ENCODE data around the gene MKRN2. TPM values are rescaled to one million over a fixed set of nuclear protein-coding genes. Genes with fewer than 3 reads are reported as not detected.

The MKRN2 gene, protein sequence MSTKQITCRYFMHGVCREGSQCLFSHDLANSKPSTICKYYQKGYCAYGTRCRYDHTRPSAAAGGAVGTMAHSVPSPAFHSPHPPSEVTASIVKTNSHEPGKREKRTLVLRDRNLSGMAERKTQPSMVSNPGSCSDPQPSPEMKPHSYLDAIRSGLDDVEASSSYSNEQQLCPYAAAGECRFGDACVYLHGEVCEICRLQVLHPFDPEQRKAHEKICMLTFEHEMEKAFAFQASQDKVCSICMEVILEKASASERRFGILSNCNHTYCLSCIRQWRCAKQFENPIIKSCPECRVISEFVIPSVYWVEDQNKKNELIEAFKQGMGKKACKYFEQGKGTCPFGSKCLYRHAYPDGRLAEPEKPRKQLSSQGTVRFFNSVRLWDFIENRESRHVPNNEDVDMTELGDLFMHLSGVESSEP
- total RNA-seq = 10 to 100 TPM; 37.8 to 53.6 (median 40.7) TPM

DNA sequence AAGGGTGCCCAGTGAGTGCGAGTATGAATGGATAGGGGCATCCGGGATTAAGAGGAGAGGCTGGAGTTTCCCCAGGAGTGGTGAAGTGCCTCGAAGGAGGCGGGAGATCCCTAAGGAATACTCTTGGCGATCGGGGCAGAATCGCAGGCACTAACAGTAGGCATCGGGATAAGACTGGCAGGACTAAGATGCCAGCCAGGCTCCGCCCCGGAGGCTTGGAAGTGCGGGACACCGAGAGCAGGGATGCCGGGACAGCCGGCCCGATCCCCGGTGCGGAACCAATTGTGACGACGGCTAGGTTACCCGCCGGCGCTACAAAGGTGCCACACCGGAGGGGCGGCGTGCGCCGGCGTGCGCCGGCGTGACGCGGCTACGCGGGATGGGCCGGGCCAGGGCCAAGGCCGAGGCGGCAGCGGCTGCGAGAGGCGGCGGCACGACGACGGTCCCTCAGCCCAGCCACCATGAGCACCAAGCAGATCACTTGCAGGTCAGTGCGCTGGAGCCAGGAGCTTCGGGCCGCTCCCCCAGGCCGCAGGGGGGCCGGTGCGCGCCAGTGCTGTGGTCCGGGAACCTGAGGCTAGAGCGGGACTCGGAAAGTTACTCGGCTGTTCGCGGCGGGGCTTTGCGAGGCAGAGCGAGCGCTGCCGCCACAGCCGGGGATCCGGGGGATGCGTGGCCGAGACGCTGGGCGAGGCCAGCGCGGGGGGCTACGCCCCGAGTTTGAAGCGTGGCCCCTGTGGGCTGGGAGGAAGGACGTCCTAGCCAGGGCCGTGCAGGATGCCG, at the start of gene MKRN2:
Gene MKRN2, plus strand, starts transcription at position 398 of the 783 bp plus-strand sequence. Its CDS starts 64 bp downstream, at position 462.
- TF ChIP-seq POLR2A (IDR thresholded peaks at IDR 0.05) = peak; percentile 95 to 98
- TF ChIP-seq, protein P1, sequence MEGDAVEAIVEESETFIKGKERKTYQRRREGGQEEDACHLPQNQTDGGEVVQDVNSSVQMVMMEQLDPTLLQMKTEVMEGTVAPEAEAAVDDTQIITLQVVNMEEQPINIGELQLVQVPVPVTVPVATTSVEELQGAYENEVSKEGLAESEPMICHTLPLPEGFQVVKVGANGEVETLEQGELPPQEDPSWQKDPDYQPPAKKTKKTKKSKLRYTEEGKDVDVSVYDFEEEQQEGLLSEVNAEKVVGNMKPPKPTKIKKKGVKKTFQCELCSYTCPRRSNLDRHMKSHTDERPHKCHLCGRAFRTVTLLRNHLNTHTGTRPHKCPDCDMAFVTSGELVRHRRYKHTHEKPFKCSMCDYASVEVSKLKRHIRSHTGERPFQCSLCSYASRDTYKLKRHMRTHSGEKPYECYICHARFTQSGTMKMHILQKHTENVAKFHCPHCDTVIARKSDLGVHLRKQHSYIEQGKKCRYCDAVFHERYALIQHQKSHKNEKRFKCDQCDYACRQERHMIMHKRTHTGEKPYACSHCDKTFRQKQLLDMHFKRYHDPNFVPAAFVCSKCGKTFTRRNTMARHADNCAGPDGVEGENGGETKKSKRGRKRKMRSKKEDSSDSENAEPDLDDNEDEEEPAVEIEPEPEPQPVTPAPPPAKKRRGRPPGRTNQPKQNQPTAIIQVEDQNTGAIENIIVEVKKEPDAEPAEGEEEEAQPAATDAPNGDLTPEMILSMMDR (IDR thresholded peaks at IDR 0.05) = peak in 1 of 6 experiments; percentile 17
- WGBS, 2 donors = 0 to 1% methylated on average over 15 to 28 of the region's 77 CpGs

DNA sequence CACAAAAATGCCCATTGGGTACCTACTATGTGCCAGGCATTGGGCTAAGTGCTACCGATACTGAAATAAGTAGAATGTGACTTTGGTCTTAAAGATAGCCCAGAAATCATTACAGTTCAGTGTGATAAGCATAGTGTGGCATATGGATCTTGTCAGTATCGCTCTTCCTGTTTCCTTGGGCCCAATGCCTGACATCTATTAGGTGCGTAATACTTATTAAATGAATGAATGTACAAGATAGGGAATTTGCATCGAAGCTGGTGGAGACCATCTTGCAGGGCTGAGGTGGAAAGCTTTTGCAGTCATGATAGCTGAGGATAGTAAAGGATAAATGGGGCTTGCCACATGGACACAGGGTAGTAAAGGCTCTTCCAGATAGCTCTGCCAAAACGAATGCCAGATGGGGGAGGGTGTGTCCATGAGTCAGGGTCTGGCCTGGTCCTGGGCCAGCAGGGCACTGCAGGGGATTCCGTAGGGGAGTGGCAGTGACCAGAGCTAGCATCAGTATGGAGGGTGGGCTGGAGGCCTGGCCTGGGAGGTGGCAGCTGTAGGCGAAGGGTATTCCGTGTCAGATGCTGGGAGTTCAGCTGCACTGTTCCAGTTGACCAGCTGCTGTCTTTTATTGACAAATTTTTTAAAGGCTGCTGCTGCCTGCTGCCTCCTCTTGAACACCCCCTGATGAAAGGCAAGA, 49.2 kb upstream of the MKRN2 start:
- WGBS, 2 donors = 92 to 95% methylated on average over 8 of the region's 8 CpGs
- DNase-seq = no peak
- H3K27ac ChIP-seq = no peak overlapping the region
- H3K36me3 ChIP-seq = peaks cover 9 to 15% of the 10 kb centered on the region in 2 donors
- no peaks in the 10 kb centered on the region for H3K27me3 ChIP-seq
- intact Hi-C loops (cut with DNase I) = no loop called here
- H3K4me1 ChIP-seq = peaks cover 0 to 13% of the 10 kb centered on the region in 2 donors
- no peaks in the 10 kb centered on the region for H3K9me3 ChIP-seq
- no peak overlapping the region for H3K4me3 ChIP-seq (replicated peaks in 1 of 3)
- no peak for TF ChIP-seq POLR2A (IDR thresholded peaks at IDR 0.05)

More for the DNA sequence above, at the start of gene MKRN2:
- Histone ChIP-seq H3K9me3 (no peaks in the 10 kb centered on the region), H3K27ac (peak within 1 kb of the TSS; percentile 85 to 93 (median 88)), H3K27me3 (peaks cover 4% of the 10 kb centered on the region), H3K4me3 (replicated peaks in 1 of 3) (peak within 1 kb of the TSS; percentile 78 to 98 (median 89)), H3K36me3 (no peaks in the 10 kb centered on the region), H3K4me1 (peaks cover 39 to 49% of the 10 kb centered on the region in 2 donors)
- DNase-seq = peak; percentile 89 to 90
- intact Hi-C loops (cut with DNase I) = no loop called here

DNA sequence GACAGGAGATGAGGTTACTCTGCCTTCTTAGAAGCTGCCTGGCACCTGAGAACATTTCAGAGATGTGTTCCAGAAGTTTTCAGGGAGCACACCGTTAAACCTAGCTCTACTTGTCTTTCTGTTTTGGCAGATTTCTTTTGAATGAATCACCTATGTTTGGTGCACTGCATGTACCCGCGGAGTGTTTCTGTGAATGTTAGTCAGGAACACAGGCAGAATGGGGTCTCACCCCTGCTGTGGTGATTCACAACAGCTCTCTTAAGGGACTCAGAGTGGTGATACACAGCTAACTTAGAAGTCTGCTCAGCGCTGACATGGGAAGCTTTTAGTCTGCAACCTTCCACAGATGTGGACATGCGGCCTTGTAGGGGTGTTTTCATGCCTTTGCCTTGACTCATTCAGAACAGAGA, 48.6 kb upstream of the MKRN2 start:
- intact Hi-C loops (cut with DNase I) = no loop called here
- H3K4me1 ChIP-seq = peaks cover 0 to 13% of the 10 kb centered on the region in 2 donors
- no peak for TF ChIP-seq POLR2A (IDR thresholded peaks at IDR 0.05)
- TF ChIP-seq, protein P1 (IDR thresholded peaks at IDR 0.05) = no peak
- no peak overlapping the region for H3K27ac ChIP-seq
- peaks cover 5 to 12% of the 10 kb centered on the region in 2 donors for H3K36me3 ChIP-seq
- H3K27me3 ChIP-seq = no peaks in the 10 kb centered on the region
- H3K4me3 ChIP-seq (replicated peaks in 1 of 3) = no peak overlapping the region
- H3K9me3 ChIP-seq = no peaks in the 10 kb centered on the region
- WGBS, 2 donors = 82 to 86% methylated on average over 5 of the region's 5 CpGs
- no peak for DNase-seq

DNA sequence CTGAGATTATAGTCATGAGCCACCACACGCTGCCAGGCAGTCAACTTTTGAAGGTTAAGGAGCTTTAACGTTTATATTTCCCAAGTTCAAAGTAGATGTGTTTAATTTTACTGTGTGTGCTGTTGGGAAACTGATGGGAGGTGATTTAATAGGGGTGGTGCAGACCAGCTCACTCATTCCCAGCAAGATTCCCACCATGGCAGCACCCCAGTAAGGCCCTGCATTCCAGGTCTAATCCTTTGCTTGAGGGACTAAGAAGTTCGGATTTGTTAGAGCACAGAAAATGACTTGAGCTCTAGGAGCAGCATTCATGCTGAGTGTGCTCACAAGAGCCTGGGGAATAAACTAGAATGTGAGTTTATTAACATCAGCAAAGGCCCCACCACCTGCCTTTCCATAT, 47.4 kb upstream of the MKRN2 start:
- no peak for DNase-seq
- no peak for TF ChIP-seq POLR2A (IDR thresholded peaks at IDR 0.05)
- TF ChIP-seq, protein P1 (IDR thresholded peaks at IDR 0.05) = no peak
- Histone ChIP-seq H3K4me3 (replicated peaks in 1 of 3) (no peak overlapping the region), H3K4me1 (peaks cover 0 to 13% of the 10 kb centered on the region in 2 donors), H3K27ac (no peak overlapping the region), H3K9me3 (no peaks in the 10 kb centered on the region), H3K27me3 (no peaks in the 10 kb centered on the region), H3K36me3 (peaks cover 0 to under 1% of the 10 kb centered on the region in 2 donors)
- WGBS, 2 donors = 87% methylated on average over 3 of the region's 3 CpGs
- intact Hi-C loops (cut with DNase I) = no loop called here

DNA sequence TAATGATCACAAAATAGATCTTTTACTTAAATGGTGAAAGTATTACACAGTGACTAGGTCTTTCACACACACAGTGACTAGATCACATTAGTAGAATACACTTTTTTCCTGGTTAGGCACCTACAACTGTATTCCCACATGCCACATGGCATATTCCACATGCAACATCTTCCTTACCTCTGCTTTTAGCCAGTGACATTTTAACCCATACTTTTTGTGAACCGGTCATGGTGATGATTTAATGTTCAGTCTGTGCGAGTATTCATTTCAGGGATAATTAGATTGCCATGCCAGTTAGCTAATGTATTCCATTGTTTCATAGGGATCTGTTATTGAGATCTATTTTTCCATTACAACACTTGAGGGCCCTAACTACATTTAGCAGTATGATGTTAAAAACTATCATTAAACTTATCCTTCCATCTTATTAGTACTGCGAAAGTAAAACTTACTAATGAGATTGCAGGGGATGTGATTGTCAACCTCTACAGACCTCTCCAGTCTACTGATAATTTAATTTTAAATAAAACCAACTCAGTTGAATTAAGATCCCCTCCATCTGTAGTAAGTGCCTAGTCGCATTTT, 44.3 kb upstream of the MKRN2 start:
- intact Hi-C loops (cut with DNase I) = no loop called here
- WGBS, 2 donors = 96 to 97% methylated on average over 4 of the region's 4 CpGs
- TF ChIP-seq, protein P1 (IDR thresholded peaks at IDR 0.05) = no peak
- TF ChIP-seq POLR2A (IDR thresholded peaks at IDR 0.05) = no peak

More for the DNA sequence above, 44.3 kb upstream of the MKRN2 start:
- peaks cover 0 to 4% of the 10 kb centered on the region in 2 donors for H3K4me1 ChIP-seq
- DNase-seq = no peak
- no peaks in the 10 kb centered on the region for H3K27me3 ChIP-seq
- H3K4me3 ChIP-seq (replicated peaks in 1 of 3) = no peak overlapping the region
- no peak overlapping the region for H3K27ac ChIP-seq
- no peaks in the 10 kb centered on the region for H3K36me3 ChIP-seq
- H3K9me3 ChIP-seq = no peaks in the 10 kb centered on the region

All from thyroid gland (tissue), 4 donors.